ENCODE measurements around the gene PARD6B. TPM values are rescaled to one million over a fixed set of nuclear protein-coding genes. Genes with fewer than 3 reads are reported as not detected.

Gene PARD6B
- total and polyA plus RNA-seq, 2 of the 13 experiments (the other 11 are each of a cell fraction or from before 2014, with no cell fraction given), result 6.9 to 22.2 TPM

- TF ChIP-seq NONO (IDR thresholded peaks at IDR 0.05), result no peak
- 0 out of 2 replicates have a peak, but pooled peaks have one; percentile 51 for TF ChIP-seq NONO (CRISPR knock-in tag; conservative IDR thresholded peaks at IDR 0.05)
- peak; percentile 76 for TF ChIP-seq CREM (IDR thresholded peaks at IDR 0.05)
- no peak for TF ChIP-seq CREM (CRISPR knock-in tag; IDR thresholded peaks at IDR 0.05)
- TF ChIP-seq RAD21 (CRISPR knock-in tag; IDR thresholded peaks at IDR 0.05), result peak; percentile 66
- no peak for TF ChIP-seq HNRNPUL1 (IDR thresholded peaks at IDR 0.05; ENCODE audit: low read depth, low read length)
- 0 out of 4 replicates have a peak, but pooled peaks of 1 of the 2 experiments have one; percentile 26 for TF ChIP-seq REST (IDR thresholded peaks at IDR 0.05; ENCODE audit: borderline replicate concordance in 1 of 2, low read depth in 1 of 2, low read length in 2 of 2)
- peak; percentile 94 for TF ChIP-seq IKZF5 (CRISPR knock-in tag; IDR thresholded peaks at IDR 0.05)
- TF ChIP-seq FOXO1 (CRISPR knock-in tag; IDR thresholded peaks at IDR 0.05), result peak; percentile 84; the same call in 1 of the 2 replicates
- no peak for TF ChIP-seq RFX1 (IDR thresholded peaks at IDR 0.05)
- peak; percentile 86; the same call in 1 of the 2 replicates for TF ChIP-seq SNAPC2 (CRISPR knock-in tag; IDR thresholded peaks at IDR 0.05)
- peak; percentile 72; the same call in 1 of the 2 replicates for TF ChIP-seq ARID4A (CRISPR knock-in tag; IDR thresholded peaks at IDR 0.05; ENCODE audit: borderline replicate concordance)
- TF ChIP-seq POLR2G (IDR thresholded peaks at IDR 0.05; ENCODE audit: low read depth, low read length), result 0 out of 2 replicates have a peak, but pooled peaks have one; percentile 18
- TF ChIP-seq IKZF4 (CRISPR knock-in tag; IDR thresholded peaks at IDR 0.05; ENCODE audit: borderline replicate concordance, low read depth, not compliant biosample characterization), result peak; percentile 68
- peak; percentile 82; the same call in 1 of the 2 replicates for TF ChIP-seq ZNF331 (CRISPR knock-in tag; IDR thresholded peaks at IDR 0.05)
- TF ChIP-seq KAT8 (CRISPR knock-in tag; IDR thresholded peaks at IDR 0.05), result peak; percentile 83
- TF ChIP-seq TRIM22 (IDR thresholded peaks at IDR 0.05), result no peak
- no peak for TF ChIP-seq CCDC6 (CRISPR knock-in tag; IDR thresholded peaks at IDR 0.05)
- 0 out of 2 replicates have a peak, but pooled peaks have one; percentile 59 for TF ChIP-seq ZNF569 (CRISPR knock-in tag; IDR thresholded peaks at IDR 0.05; ENCODE audit: borderline replicate concordance)
- TF ChIP-seq BCL6 (CRISPR knock-in tag; IDR thresholded peaks at IDR 0.05), result peak; percentile 70
Measured at GRCh38 chr20:50744143-50744792, 12.9 kb downstream of the PARD6B start (continued).

All from HepG2 (cell line).